Measurements from ENCODE around the gene MAST1.
A peak's percentile ranks its signal among the peaks of the same experiment; 100 is the strongest.

Gene MAST1

DNA sequence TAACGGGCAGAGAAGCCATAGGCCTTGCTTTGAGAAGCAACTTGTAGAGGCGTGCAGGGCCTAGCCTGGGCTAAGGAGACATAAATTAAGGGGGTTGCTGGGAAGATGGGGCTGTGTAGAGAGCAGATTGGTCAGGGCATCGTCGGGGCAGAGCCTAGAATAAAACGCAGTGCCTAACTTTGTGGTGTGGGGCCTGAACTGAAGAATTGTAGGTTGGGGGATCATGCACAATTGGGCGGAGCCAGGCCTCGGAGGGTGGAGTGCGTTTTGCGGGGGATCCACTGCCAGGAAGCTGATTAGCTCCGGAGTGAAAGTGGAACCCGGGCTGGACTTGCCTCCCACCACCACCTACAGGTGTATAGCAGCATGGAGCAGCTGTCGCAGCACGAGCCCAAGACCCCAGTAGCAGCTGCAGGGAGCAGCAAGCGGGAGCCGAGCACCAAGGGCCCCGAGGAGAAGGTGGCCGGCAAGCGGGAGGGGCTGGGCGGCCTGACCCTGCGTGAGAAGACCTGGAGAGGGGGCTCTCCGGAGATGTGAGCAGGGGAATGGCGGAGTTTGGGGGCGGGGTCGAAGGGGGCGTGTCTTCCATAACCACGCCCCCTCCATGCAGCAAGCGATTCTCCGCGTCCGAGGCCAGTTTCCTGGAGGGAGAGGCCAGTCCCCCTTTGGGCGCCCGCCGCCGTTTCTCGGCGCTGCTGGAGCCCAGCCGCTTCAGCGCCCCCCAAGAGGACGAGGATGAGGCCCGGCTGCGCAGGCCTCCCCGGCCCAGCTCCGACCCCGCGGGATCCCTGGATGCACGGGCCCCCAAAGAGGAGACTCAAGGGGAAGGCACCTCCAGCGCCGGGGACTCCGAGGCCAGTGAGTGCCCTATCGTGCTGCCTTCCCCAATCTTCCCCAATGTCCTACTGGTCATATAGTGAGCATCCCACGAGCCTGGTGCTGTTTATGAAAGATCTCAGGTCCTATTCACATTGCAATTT is 29.1 kb downstream of the MAST1 start (continued):
- TF ChIP-seq, protein P1, sequence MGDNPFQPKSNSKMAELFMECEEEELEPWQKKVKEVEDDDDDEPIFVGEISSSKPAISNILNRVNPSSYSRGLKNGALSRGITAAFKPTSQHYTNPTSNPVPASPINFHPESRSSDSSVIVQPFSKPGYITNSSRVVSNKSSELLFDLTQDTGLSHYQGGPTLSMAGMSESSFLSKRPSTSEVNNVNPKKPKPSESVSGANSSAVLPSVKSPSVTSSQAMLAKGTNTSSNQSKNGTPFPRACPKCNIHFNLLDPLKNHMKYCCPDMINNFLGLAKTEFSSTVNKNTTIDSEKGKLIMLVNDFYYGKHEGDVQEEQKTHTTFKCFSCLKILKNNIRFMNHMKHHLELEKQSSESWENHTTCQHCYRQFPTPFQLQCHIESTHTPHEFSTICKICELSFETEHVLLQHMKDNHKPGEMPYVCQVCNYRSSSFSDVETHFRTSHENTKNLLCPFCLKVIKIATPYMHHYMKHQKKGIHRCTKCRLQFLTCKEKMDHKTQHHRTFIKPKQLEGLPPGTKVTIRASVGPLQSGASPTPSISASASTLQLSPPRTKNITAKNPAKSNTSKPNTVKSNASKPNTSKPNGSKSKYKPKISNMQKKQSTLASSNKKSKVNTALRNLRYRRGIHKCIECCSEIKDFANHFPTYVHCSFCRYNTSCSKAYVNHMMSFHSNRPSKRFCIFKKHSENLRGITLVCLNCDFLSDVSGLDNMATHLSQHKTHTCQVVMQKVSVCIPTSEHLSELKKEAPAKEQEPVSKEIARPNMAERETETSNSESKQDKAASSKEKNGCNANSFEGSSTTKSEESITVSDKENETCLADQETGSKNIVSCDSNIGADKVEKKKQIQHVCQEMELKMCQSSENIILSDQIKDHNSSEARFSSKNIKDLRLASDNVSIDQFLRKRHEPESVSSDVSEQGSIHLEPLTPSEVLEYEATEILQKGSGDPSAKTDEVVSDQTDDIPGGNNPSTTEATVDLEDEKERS (tag by site-specific recombination; IDR thresholded peaks at IDR 0.05): no peak
- TF ChIP-seq GLI4 (tag by site-specific recombination; IDR thresholded peaks at IDR 0.05): no peak
- TF ChIP-seq GLIS2 (tag by site-specific recombination; IDR thresholded peaks at IDR 0.05): 0 out of 2 replicates have a peak, but pooled peaks have one; percentile 58
- TF ChIP-seq ZSCAN30 (tag by site-specific recombination; IDR thresholded peaks at IDR 0.05): no peak
- TF ChIP-seq ZBTB17 (tag by site-specific recombination; IDR thresholded peaks at IDR 0.05): peak; percentile 69
- TF ChIP-seq ZNF335 (tag by site-specific recombination; conservative IDR thresholded peaks at IDR 0.05): peak; percentile 29; the same call in 1 of the 2 replicates
- TF ChIP-seq ZNF433 (tag by site-specific recombination; IDR thresholded peaks at IDR 0.05; ENCODE audit: low read depth): no peak
- TF ChIP-seq MEIS1 (CRISPR knock-in tag; IDR thresholded peaks at IDR 0.05; ENCODE audit: borderline replicate concordance): no peak
- no peak for TF ChIP-seq ZNF544 (tag by site-specific recombination; IDR thresholded peaks at IDR 0.05)
- TF ChIP-seq, protein P2, sequence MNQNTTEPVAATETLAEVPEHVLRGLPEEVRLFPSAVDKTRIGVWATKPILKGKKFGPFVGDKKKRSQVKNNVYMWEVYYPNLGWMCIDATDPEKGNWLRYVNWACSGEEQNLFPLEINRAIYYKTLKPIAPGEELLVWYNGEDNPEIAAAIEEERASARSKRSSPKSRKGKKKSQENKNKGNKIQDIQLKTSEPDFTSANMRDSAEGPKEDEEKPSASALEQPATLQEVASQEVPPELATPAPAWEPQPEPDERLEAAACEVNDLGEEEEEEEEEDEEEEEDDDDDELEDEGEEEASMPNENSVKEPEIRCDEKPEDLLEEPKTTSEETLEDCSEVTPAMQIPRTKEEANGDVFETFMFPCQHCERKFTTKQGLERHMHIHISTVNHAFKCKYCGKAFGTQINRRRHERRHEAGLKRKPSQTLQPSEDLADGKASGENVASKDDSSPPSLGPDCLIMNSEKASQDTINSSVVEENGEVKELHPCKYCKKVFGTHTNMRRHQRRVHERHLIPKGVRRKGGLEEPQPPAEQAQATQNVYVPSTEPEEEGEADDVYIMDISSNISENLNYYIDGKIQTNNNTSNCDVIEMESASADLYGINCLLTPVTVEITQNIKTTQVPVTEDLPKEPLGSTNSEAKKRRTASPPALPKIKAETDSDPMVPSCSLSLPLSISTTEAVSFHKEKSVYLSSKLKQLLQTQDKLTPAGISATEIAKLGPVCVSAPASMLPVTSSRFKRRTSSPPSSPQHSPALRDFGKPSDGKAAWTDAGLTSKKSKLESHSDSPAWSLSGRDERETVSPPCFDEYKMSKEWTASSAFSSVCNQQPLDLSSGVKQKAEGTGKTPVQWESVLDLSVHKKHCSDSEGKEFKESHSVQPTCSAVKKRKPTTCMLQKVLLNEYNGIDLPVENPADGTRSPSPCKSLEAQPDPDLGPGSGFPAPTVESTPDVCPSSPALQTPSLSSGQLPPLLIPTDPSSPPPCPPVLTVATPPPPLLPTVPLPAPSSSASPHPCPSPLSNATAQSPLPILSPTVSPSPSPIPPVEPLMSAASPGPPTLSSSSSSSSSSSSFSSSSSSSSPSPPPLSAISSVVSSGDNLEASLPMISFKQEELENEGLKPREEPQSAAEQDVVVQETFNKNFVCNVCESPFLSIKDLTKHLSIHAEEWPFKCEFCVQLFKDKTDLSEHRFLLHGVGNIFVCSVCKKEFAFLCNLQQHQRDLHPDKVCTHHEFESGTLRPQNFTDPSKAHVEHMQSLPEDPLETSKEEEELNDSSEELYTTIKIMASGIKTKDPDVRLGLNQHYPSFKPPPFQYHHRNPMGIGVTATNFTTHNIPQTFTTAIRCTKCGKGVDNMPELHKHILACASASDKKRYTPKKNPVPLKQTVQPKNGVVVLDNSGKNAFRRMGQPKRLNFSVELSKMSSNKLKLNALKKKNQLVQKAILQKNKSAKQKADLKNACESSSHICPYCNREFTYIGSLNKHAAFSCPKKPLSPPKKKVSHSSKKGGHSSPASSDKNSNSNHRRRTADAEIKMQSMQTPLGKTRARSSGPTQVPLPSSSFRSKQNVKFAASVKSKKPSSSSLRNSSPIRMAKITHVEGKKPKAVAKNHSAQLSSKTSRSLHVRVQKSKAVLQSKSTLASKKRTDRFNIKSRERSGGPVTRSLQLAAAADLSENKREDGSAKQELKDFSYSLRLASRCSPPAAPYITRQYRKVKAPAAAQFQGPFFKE (tag by site-specific recombination; IDR thresholded peaks at IDR 0.05; ENCODE audit: borderline replicate concordance): no peak
- TF ChIP-seq ZNF600 (tag by site-specific recombination; IDR thresholded peaks at IDR 0.05): 0 out of 2 replicates have a peak, but pooled peaks have one; percentile 39
- no peak for TF ChIP-seq ZNF670 (tag by site-specific recombination; IDR thresholded peaks at IDR 0.05; ENCODE audit: low read depth)
- TF ChIP-seq ZNF10 (tag by site-specific recombination; IDR thresholded peaks at IDR 0.05): no peak
- TF ChIP-seq ZNF223 (tag by site-specific recombination; IDR thresholded peaks at IDR 0.05): no peak
- TF ChIP-seq ZNF138 (tag by site-specific recombination; IDR thresholded peaks at IDR 0.05; ENCODE audit: borderline replicate concordance): no peak
- TF ChIP-seq, protein P3, sequence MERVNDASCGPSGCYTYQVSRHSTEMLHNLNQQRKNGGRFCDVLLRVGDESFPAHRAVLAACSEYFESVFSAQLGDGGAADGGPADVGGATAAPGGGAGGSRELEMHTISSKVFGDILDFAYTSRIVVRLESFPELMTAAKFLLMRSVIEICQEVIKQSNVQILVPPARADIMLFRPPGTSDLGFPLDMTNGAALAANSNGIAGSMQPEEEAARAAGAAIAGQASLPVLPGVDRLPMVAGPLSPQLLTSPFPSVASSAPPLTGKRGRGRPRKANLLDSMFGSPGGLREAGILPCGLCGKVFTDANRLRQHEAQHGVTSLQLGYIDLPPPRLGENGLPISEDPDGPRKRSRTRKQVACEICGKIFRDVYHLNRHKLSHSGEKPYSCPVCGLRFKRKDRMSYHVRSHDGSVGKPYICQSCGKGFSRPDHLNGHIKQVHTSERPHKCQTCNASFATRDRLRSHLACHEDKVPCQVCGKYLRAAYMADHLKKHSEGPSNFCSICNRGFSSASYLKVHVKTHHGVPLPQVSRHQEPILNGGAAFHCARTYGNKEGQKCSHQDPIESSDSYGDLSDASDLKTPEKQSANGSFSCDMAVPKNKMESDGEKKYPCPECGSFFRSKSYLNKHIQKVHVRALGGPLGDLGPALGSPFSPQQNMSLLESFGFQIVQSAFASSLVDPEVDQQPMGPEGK (tag by site-specific recombination; IDR thresholded peaks at IDR 0.05): peak; percentile 81
- TF ChIP-seq MZF1 (tag by site-specific recombination; IDR thresholded peaks at IDR 0.05; ENCODE audit: borderline replicate concordance): no peak
- no peak for TF ChIP-seq PRDM10 (tag by site-specific recombination; IDR thresholded peaks at IDR 0.05)
- TF ChIP-seq ZNF211 (tag by site-specific recombination; IDR thresholded peaks at IDR 0.05; ENCODE audit: low read depth): no peak
- no peak for TF ChIP-seq FEZF1 (tag by site-specific recombination; IDR thresholded peaks at IDR 0.05)
- TF ChIP-seq GLI2 (tag by site-specific recombination; IDR thresholded peaks at IDR 0.05; ENCODE audit: borderline replicate concordance, low read depth): no peak
- TF ChIP-seq ZNF266 (tag by site-specific recombination; IDR thresholded peaks at IDR 0.05; ENCODE audit: low read depth): no peak
- no peak for TF ChIP-seq ZNF558 (tag by site-specific recombination; IDR thresholded peaks at IDR 0.05)
- no peak for TF ChIP-seq ZNF777 (tag by site-specific recombination; IDR thresholded peaks at IDR 0.05; ENCODE audit: borderline replicate concordance)
